Measurements from ENCODE around the gene COPE.
A peak's percentile ranks its signal among the peaks of the same experiment; 100 is the strongest.

The COPE gene

DNA sequence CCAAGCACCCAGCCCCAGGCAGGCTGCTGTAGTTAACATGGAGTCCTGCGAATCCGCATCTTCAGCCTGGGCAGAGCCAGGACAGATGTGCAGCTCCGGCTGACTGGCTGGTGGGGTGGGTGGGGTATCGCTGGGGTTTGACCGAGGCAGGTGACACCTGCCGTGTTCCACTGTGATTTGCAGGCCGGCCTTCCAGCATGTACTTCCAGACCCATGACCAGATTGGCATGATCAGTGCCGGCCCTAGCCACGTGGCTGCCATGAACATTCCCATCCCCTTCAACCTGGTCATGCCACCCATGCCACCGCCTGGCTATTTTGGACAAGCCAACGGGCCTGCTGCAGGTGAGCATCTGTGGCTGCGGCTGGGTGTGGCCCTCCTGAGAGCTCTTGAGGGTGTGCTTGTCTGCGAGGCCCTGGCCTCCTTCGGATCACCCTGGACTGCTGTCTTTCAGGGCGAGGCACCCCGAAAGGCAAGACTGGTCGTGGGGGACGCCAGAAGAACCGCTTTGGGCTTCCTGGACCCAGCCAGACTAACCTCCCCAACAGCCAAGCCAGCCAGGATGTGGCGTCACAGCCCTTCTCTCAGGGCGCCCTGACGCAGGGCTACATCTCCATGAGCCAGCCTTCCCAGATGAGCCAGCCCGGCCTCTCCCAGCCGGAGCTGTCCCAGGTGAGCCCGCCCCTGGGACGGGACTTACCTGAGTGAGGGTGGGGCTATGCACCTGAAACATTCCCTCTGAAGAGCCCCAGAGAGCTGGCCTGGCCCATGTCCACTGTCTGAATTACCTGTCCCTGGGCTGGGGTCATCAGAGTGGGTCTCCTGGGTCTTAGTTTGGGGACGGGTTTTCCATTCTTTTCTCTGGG lies 53.8 kb downstream of the COPE start:
- no peak for DNase-seq

- DNase-seq = no peak
Observed at GRCh38 chr19:18863843-18864362, 55.3 kb downstream of the COPE start.

DNA sequence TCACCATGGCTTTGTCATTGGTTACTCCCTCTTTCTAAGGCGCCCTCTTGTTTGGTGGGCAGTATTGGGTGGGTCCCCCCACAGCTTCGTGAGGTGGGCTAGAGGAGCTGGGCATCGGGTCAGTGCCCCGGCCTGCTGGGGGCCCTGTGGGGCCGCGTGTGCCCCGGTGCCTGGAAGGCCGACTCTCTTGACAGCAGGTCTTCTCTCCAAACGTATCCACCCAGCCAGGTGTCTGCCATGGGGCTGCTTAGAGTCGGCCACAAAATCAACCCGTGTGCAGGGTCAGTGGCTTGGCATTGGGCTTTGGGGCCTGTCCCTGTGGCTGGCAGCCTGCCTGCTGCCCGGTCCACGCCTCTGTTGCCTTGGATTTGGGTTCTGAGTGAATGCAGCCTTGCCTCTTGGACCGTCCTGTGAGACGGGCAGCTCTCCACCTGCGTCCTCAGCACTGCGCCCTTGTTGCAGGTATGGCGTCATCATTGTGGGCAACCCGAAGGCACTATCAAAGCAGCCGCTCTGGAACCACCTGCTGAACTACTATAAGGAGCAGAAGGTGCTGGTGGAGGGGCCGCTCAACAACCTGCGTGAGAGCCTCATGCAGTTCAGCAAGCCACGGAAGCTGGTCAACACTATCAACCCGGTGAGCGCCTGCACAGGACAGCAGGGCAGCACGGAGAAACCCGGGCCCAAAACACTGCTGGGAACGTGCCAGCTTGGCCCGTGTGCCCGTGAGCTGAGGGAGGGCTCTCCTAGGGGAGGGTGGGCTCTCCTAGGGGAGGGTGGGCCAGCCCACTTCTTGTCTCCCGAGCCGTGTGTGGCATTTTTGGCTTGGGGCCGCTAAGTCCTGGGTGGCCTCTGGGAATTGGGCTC lies 56.0 kb downstream of the COPE start:
- no peak for DNase-seq

- DNase-seq = no peak
Observed at GRCh38 chr19:18861917-18862316, 57.3 kb downstream of the COPE start.

DNA sequence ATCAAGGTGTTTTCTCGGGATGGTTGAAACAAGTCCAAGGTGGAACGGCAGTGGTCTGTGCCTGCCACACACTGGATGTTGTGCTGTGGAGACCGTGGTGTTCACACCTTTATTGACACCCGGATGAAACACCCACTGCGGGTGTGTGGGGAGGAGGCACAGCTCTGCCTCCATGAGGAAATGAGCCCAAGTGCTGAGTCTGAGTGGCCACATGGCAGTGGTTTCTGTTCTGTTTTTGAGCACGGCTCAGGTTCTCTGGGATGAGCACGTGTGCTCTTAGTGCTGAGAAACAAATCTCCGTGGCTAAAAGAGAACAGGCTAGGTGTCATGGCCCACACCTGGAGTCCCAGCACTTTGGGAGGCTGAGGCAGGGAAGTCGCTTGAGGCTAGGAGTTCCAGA lies 58.0 kb downstream of the COPE start:
- no peak for DNase-seq

GRCh38 chr19:18860725-18861124 lies 58.5 kb downstream of the COPE start:
- DNase-seq = no peak

DNA sequence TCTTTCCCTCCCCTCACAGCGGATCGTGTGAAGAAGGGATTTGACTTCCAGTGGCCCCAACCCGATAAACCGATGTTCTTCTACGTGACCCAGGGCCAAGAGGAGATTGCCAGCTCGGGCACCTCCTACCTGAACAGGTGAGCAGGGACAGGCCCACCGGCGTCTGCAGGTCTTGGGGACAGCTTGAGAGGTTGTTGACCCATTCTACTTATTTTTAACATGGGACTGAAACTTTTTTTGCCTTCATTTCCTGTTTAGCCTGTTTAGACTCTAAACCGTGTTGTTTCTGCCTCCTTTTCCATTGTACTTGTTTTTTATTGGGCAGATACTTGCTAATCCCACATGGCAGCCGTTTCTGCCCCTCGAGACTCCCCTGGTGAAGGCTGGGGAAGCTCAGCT lies 58.9 kb downstream of the COPE start:
- DNase-seq = no peak

GRCh38 chr19:18859676-18860301 lies 59.4 kb downstream of the COPE start:
- no peak for DNase-seq

DNA sequence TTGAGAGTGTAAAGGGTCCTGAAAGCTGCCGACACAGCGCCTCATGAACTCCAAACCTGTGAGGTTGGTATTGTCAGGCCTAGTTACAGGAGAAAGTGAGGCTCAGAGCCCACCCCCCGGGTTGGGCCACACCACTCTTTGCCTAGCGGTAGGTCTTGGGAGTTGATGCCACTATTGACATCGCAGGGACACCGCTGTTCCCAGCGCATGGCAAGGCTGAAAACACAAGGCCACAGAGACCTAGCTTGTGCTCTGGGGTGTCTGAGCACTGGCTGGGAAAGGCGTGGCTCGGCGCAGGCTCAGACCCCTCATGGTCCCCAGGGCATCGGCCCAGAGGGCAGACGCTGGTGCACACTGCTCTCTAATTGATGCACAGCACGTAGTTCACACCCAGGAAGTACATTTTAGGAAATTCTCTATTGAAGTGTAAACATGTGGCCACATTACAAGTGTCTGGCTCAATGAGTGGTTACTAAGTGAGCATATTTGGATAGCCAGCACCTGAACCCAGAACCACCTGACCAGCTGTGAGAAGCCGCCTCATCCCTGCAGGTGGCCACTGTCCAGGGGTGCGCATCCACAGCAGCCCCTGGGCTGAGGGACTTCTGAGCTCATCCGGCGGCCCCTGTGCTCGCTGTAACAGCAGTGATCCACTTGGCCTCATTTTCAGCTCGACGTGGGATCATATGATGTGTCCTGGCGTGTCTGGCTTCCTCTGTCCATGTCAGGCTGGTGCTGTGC lies 60.1 kb downstream of the COPE start:
- DNase-seq = no peak

DNA sequence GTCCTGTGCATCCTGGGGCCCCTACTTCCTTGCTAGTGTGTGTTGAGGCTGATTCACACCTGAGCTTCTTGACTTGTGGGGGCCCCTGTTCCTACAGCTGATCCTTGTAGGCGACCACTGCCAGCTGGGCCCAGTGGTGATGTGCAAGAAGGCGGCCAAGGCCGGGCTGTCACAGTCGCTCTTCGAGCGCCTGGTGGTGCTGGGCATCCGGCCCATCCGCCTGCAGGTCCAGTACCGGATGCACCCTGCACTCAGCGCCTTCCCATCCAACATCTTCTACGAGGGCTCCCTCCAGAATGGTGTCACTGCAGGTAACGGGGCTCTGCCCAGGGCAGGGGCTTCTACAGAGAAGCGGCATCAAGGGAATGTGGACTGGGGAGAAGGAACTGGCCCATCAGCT lies 62.0 kb downstream of the COPE start:
- no peak for DNase-seq

- DNase-seq = no peak
Observed at GRCh38 chr19:18856385-18857126, 62.6 kb downstream of the COPE start.

DNA sequence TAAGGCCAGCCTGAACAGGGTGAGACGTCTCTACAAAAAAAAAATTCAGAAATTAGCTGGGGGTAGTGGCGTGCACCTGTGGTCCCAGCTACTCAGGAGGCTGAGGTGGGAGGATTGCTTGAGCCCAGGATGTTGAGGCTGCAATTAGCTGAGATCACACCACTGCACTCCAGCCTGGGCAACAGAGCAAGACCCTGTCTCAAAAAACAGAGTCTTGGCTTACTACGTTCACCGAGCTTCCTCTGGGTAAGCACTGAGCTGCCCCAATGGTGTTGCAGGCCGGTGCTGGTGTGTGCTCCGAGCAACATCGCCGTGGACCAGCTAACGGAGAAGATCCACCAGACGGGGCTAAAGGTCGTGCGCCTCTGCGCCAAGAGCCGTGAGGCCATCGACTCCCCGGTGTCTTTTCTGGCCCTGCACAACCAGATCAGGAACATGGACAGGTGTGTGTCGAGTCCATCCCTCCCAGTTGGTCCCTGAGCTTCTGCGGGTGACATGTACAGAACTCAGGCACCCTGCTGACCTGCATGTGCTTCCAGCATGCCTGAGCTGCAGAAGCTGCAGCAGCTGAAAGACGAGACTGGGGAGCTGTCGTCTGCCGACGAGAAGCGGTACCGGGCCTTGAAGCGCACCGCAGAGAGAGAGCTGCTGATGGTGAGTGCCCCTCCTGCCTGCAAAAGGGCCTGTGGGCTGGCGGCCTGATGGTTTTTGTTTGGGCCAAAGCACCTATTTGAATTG lies 63.4 kb downstream of the COPE start:
- DNase-seq = no peak

DNA sequence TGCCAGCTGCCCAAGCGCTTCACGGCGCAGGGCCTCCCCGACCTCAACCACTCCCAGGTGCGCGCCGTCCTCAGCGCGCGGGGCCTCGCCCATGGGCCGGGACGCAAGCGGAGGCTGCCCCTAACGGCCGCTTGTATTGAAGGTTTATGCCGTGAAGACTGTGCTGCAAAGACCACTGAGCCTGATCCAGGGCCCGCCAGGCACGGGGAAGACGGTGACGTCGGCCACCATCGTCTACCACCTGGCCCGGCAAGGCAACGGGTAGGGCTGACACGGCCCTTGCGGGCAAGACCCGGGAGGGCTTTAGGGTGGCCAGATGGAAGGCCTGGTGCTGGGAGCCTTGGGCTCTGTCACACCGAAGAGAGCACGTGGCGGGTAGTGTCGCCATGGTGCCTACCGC lies 64.2 kb downstream of the COPE start:
- DNase-seq = no peak

DNA sequence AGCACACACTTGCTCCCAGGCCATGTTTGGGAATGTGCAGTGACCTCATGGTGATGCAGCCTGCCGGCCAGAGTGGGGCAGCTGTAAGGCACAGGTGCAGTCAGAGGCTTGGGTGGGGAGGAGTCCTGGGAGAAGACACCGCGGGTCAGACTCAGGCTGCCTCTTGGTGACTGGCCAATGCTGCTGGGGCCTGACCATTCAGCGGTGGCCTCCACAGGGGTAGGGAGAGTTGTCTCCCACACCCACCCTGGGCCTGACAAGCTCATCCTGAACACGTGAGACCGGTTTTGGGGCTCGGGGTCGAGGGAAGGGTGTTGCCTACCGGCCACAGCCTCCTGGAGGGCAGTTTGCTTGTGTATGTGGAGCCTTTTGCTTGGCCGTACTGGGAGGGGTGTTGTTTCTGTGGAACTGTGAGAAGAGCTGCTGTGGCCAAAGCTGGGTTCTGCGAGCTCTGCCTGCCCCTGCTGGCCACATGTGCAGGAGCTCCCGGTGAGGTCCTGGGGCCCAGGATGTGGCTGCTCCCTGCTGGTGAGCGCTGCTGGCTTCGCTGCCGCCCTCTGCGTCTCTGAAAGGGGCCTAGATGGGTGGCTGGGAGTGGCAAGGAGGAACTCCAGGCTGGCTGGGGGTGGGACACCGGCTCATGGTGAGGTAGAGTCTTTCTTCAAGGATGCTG lies 65.3 kb downstream of the COPE start:
- no peak for DNase-seq

DNA sequence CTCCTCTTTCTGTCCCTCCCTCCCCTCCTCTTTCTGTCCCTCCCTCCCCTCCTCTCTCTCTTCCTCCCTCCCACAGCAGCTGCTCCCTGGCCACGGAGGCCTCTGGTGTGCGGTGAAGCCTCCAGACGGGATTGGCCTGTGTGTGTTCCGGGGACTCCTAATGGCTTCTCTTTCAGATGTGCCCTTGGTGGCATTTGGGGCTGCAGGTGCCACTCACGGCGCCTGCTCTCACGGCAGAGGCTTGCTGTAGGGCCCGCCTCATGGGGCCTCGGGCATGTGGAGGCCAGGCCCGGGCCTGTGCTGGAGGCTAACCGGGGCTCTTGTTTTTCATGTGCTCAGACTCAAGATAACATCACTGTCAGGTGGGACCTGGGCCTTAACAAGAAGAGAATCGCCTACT lies 66.5 kb downstream of the COPE start:
- peak; percentile 18 for DNase-seq

- no peak for DNase-seq
Observed at GRCh38 chr19:18851673-18852325, 67.4 kb downstream of the COPE start.

- DNase-seq = no peak
Observed at GRCh38 chr19:18850471-18851375, 68.5 kb downstream of the COPE start.

- DNase-seq = no peak
Observed at GRCh38 chr19:18849838-18850400, 69.3 kb downstream of the COPE start.

All from NCI-H1694 (cell line).